HG02763 (cell line): ENCODE results near the gene PDS5B.
"Not testable (repeated sequence)": the region's sequence is repeated elsewhere in the genome, so short reads cannot be mapped to it uniquely, and the experiment has no call there.

Experiments
- ATAC-seq: cut with Tn5 transposase; IDR thresholded peaks from one replicate; pipeline ENCODE4 v1.9.1; 2021; ENCODE audit warnings: mild to moderate bottlenecking, moderate library complexity; ENCODE audit not compliant: unreplicated experiment

The PDS5B gene, protein sequence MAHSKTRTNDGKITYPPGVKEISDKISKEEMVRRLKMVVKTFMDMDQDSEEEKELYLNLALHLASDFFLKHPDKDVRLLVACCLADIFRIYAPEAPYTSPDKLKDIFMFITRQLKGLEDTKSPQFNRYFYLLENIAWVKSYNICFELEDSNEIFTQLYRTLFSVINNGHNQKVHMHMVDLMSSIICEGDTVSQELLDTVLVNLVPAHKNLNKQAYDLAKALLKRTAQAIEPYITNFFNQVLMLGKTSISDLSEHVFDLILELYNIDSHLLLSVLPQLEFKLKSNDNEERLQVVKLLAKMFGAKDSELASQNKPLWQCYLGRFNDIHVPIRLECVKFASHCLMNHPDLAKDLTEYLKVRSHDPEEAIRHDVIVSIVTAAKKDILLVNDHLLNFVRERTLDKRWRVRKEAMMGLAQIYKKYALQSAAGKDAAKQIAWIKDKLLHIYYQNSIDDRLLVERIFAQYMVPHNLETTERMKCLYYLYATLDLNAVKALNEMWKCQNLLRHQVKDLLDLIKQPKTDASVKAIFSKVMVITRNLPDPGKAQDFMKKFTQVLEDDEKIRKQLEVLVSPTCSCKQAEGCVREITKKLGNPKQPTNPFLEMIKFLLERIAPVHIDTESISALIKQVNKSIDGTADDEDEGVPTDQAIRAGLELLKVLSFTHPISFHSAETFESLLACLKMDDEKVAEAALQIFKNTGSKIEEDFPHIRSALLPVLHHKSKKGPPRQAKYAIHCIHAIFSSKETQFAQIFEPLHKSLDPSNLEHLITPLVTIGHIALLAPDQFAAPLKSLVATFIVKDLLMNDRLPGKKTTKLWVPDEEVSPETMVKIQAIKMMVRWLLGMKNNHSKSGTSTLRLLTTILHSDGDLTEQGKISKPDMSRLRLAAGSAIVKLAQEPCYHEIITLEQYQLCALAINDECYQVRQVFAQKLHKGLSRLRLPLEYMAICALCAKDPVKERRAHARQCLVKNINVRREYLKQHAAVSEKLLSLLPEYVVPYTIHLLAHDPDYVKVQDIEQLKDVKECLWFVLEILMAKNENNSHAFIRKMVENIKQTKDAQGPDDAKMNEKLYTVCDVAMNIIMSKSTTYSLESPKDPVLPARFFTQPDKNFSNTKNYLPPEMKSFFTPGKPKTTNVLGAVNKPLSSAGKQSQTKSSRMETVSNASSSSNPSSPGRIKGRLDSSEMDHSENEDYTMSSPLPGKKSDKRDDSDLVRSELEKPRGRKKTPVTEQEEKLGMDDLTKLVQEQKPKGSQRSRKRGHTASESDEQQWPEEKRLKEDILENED (N-terminal part only)

DNA sequence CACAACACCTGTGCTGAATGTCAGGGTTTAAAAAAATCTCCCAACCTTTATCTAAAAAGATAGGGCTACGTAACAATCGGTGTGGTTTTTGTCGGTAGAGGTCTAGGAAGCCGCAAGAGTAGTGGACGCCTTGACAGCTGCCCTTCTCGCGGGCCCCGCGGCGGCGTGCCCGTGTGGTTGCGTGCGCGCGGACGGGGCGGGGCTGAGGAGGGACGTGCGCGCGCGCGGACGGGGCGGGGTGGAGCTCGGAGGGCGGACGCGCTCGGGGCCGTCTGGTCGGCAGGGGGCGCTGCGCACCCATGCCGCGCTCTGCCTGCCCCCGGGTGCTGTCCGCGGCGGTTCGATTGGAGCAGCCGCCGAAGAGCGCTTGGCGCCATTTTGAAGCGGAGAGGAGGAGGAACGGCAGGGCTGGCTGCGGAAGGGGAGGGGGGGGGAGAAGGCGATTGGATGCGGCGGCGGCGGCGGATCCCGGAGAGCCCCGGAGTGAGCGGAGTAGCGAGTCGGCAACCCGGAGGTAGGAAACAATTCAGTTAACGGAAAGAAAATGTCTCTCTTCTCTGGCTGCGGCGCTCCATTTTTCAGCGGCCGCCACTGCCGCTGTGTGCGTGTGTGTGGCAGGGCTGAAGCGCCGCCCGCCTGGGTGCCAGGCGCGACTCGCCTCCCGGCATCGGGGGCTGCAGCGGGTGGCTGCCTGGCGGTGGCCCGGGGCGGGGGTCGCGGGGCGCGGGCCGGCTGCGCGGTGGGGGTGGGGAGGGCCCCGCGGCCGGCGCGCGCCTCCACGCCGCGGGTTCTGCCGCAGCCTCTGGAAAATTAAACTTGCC, at the start of gene PDS5B:
Gene PDS5B, plus strand, starts transcription at position 373 of the 821 bp plus-strand sequence. CDS start 62,321 bp downstream, outside the sequence.
- peak; percentile 83 for ATAC-seq

DNA sequence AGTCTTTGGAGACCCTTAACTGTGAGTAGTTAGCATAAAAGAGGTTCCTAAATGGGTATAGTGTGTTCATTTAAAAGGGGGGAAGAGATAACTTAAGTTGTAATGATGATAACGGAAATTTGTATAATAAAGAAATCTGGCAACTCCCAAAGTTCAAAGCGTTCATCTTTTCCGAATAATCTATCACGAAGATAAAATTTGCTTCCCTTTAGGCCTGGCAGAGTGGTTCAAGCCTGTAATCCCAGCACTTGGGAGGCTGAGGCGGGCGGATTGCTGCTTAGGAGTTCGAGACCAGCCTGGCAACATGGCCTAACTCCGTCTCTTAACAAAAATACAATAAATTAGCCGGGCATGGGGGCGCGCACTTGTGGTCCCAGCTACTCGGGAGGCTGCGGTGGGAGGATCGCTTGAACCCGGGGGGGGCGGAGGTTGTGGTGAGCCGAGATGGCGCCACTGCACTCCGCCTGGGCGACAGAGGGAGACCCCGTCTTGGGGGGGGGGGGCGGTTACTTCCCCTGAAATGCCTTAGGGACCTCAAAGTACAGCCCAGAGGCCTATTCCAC, 48.6 kb upstream of the PDS5B start:
- no peak for ATAC-seq

DNA sequence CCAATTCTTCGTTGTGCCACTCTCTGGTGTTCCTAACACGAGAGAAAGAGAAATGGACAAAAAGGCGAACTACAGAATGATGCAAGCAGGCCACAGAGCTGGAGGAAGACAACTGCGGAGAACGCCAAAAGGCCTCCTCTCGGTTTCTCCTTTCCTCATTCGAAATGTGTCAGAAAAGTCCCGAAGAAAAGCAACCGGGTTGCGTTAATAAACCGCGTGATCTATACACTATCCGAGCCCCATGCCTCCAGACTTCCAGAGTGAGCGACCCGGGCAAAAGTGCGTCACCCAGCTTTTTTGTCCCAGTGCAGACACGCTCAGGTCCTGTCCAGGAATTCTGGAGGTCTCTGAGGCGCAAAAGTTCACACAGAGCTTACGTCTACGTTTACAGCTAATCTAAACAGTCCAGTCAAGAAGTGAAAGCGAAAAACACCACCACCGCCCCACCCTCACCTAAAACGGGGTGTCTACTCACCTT, 48.1 kb upstream of the PDS5B start:
- peak; percentile 83 for ATAC-seq

DNA sequence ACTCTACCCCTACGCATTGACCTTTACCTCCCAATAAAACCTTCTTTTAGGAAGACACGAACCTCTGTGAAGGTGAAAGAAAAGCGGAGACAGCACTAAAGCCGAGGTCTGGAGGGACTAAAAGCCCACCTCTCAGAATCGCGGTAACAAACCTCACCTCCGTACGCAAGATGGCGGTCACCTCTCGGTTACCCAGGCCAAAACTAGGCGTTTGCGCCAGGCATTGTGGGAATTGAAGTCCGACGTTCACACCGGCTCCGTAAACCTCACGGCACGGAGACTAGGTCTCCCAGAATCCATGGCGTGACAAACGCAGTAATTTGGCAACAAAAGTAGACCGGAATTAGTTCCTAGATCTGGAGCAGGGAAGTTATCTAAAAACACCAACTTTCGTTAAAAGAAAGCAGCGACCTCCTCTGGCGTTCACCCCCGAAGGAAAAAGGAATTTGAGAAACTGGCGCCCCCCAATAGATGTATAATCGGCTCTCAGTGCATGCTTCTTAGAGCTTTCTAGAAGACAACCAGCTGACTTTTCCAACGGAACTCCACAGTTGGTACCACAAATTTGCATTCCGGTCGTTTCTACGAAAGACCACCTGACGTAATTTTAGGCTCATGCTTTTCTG, 47.5 kb upstream of the PDS5B start, which contains the start of gene N4BP2L2:
Gene N4BP2L2, minus strand, starts transcription at position 175 of the 626 bp plus-strand sequence. CDS start 1,768 bp downstream, outside the sequence.
- ATAC-seq = peak; percentile 97

DNA sequence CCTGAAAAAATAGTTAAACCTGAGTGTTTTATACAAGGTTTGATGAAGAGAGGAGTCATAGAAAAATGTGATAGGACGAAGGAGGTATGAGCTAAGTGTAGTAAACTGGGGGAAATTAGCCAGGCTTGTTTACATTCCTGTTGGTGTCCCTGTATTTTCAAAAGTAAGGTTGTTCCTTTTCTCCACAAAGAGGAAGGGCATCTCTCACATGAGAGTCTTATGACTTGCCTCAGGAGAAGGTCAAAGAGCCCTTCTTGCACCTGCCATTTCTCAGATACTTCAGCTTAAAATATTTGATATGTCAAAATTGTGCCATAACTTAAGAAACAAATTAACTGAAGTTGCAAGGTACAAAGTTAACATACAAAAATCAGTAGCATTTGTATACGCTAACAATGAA, 44.0 kb upstream of the PDS5B start:
- ATAC-seq = no peak

DNA sequence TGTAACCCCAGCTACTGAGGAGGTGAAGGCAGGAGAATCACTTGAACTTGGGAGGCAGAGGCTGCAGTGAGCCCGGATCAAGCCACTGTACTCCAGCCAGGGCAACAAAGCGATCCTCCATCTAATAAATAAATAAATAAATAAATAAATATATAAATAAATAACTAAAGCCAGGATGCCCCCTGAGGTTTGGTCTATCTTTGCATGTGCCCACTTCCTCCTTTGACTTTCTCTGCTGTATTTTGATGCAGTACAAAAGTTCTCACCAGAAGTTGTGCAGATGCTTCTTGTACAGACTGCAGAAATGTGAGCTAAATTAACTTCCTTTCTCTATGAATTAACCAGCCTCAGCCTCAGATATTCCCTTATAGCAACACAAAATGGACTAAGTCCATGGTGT, 41.2 kb upstream of the PDS5B start:
- no peak for ATAC-seq

DNA sequence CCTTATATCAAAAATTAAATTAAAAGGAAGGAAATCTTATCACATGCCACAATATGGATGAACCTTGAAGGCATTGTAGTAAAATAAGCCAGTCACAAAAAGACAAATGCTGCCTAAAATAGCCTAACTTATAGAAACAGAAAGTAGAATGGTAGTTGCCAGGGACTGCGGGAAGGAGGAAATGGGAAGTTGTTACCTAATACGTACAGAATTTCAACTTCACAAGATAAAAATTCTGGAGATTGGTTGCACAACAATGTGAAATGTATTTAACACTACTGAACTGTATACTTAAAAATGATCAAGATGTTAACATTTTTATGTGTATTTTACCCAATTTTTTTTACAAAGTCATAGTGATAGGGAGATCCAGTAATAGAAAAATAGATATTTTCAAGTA, 37.4 kb upstream of the PDS5B start:
- no peak for ATAC-seq

DNA sequence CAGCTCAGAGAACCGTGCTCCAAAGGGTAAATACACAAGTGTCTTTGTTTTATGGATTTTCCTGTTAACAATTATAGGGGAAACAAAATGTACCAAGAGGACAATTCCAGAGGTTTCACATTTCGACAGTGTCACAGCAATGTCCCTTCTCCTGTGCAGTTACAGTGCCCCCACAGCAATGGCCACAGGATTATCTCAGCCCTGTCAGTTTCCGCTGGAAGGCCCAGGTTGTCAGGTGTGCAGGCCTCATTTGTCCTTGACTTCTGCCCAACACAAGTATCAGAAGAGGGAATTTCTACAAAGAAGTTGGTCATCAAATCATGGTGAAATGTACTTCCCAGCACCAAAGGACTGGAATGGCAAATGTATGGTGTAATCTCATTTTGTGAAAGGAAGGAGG, 36.5 kb upstream of the PDS5B start:
- ATAC-seq = no peak

DNA sequence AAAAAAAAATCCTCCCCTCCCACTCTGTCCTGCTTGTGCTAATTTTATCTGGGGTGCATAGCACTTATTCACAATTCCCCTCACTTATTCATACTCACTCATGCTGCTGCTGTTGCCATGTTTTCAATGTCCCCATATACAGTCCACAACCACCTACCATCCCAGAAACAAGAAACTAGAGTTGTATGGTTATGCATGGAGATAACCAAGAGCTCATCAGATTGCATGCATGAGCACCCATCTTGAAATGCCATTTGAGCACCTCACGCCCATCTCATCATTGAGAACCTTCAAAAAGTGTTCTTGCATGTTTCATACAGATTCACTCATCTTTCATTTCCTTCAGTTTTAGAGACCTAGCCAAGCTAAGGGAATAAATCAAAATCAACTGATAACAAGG, 32.5 kb upstream of the PDS5B start:
- no peak for ATAC-seq

DNA sequence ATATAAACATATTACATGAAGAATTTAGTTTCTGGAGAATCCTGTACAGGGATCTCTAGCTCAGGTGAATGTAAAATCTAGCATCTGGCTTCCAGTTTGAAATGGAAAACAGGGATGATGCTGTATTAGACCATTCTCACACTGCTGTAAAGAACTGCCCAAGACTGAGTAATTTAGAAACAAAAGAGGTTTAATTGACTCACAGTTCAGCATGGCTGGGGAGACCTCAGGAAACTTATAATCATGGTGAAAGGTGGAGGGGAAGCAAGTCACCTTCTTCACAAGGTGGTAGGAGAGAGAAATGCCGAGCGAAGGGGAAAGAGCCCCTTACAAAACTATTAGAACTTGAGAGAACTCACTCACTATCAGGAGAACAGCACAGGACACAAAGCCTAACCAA, 30.6 kb upstream of the PDS5B start:
- no peak for ATAC-seq

DNA sequence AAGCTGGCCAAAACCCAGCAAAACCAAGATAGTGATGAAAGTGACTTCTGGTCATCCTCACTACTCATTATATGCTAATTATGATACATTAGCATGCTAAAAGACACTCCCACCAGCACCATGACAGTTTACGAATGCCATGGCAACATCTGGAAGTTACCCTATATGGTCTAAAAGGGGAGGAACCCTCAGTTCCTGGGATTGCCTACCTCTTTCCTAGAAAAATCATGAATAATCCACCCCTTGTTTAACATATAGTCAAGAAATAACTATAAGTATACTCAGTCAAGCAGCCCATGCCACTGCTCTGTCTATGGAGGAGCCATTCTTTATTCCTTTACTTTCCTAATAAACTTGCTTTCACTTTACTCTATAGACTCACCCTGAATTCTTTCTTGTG, 25.4 kb upstream of the PDS5B start:
- not testable (repeated sequence) for ATAC-seq

DNA sequence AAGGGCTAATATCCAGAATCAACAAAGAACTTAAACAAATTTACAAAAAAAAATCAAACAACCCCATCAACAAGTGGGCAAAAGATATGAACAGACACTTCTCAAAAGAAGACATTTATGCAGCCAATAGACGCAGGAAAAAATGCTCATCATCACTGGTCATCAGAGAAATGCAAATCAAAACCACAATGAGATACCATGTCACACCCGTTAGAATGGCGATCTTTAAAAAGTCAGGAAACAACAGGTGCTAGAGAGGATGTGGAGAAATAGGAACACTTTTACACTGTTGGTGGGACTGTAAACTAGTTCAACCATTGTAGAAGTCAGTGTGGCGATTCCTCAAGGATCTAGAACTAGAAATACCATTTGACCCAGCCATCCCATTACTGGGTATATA, 10.6 kb upstream of the PDS5B start:
- not testable (repeated sequence) for ATAC-seq

DNA sequence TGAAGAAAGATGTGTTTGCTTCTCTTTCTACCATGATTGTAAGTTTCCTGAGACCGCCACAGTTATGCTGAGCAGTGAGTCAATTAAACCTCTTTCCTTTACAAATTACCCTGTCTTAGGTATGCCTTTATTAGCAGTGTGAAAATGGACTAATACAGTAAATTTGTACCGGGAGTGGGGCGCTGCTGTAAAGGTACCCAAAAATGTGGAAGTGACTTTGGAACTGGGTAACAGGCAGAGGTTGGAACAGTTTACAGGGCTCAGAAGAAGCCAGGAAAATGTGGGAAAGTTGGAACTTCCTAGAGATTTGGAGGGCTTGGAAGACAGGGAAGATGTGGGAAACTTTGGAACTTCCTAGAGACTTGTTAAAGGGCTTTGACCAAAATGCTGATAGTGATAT, 9.2 kb upstream of the PDS5B start:
- no peak for ATAC-seq

DNA sequence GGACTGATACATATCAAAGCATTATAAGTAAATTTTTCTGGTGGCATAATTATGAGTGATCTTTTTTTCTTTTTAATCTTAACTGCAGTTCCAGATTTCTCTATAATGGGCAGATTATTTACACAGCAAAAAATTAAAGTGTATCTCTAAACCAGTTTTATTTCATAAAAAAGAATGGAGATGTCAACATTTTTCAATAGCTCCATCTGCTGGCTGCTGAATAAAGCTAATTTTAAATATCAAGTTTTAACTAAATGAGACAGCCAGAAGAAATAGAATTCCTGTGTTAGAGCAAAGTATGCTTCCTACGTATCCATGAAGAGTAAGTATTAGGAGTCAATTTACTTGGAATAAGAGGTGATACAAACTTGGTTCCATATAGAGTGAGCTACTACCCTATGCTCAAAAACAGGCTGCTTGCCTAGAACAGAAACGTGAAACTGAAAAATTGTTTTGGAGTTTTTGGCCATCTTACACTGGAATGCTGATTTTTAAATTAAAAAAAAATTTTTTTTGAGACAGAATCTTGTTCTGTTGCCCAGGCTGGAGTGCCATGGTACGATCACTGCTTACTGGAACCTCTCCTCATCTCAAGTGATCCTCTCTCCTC, 5.0 kb upstream of the PDS5B start:
- no peak for ATAC-seq

DNA sequence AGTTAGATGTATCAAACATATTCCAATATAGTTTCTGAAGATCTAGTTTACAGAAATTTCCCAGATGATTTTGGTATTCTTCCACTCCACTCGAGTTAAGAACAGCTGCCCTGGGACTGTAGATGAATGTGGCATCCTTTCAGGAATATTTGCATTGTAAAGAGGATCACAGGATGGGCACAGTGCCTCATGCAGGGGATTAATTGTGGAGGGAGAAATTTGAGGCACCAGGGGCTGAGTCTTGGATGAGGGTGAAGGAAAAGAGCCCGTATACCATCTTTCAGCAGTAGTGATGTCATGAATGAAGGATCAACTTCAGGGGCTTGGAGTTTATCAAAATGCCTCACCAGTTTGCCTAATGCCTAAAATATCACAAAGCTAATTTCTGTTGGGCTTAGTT, 4.0 kb upstream of the PDS5B start:
- no peak for ATAC-seq

DNA sequence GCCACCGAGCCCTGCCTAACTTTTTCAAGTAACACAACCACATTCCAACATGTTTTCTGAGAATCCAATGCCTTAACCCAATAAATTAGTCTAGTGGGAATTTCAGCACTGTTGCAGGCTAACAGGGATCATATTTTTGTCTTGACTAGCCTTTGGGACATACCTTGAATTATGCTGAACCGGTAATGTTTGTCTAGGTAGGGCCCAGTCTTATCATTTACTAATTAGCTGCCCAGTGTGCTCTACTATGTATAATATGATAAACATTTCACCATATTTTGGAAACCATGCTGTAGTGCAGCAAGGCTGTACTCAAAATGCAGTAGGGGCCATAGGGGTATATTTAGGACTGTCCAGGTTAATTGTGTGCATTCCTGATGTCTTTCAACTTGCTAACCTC, 3.3 kb upstream of the PDS5B start:
- ATAC-seq = no peak

DNA sequence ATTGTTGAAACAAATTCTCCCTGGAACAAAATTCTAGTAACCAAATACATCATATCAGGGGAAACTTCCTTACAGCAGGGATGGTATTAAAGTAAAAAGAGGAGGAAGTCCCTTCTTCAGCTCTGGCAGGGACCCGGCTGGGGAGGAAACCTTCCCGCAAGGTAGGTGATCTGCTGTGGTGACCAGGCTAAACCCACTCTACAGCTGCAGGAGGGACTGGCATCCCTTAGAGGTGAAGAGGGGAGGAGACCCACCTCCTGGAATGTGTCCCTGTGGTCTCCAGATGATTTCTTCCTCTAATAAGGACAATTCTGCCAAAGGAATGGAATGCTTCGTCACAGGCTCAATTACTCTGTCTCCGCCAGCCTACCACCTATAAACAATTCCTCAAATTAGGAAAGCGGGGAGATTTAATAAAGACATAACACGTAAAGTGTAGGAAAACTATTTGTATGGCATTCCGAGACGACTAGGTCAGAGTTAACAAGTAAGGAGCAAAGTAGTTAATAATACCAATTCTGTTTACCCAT, 637 bp upstream of the PDS5B start:
- no peak for ATAC-seq

DNA sequence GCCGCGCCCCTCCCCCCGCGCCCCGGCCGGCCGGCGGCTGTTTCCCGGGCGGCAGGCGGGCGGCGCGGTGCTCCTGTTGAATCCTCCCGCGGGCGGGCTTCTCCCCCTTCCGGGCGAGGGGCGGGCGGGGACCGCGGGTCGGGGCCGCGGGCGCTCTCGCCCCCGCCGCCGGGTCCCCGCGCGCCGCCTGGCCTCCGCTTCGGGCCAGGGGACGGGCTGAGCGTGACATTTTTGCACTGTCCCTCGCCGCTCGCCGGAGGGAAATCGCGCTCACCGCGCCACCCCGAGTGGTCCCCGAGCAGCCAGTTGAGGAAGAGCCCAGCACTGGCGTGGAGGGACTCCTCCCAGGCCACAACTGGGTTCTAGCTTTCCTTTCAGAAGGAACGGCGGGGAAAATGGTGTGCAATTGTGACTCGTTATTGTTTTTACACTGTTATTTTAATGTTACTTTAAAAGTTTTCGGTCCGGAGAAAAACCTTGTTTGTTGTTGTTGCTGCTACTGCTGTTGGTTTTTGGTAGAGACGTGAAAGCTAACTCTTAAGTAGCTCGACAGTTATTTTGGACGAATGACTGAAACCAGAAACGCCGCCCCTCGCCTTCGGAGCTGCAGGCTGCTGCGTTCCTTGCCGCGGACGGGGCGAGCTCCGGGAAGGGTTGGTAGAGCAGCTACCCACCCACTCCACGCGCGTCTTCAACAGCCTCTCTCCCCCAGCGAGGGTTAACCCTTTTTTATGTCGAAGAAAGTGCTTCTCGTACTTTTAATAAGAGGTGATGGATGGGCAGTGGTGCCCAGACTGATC, 959 bp downstream of the PDS5B start:
- peak; percentile 32 for ATAC-seq
